A549 (cell line): ENCODE data around the gene IRX6. TPM values are rescaled to one million over a fixed set of nuclear protein-coding genes. Genes with fewer than 3 reads are reported as not detected.

Experiments used
- ATAC-seq, 2 experiments: fragments of 200-7000 bp in 1 of 2; fragments of >200 bp in 1 of 2; cut with Nextera tagmentation in 1 of 2; cut with Tn5 transposase in 1 of 2; 3 replicates each; pipeline versions ENCODE4 v1.8.0 to v1.9.1; 2018 to 2020; ENCODE audit warnings: mild to moderate bottlenecking in 1 of 2, moderate library complexity in 1 of 2
- CTCF ChIA-PET: fragments of 300-600 bp; sonication (Branson Sonifier 250); formaldehyde crosslinking; extraction: SDS; loops from one replicate; lab custom pipeline; 2021; ENCODE audit warnings: antibody characterized with exemption, inconsistent platforms; lab: Yijun Ruan, JAX
- POLR2A ChIA-PET: fragments of 350-600 bp; formaldehyde crosslinking; extraction: SDS; loops from one replicate; lab custom pipeline; 2021; ENCODE audit warnings: antibody characterized with exemption, inconsistent platforms; lab: Yijun Ruan, JAX
- DNase-seq, 2 experiments: peaks; one replicate each; pipeline versions ENCODE4 v3.0.0 to v3.0.0-alpha.2; 2011 to 2016; ENCODE audit warnings: low read depth in 1 of 2, low spot score in 1 of 2
- FAIRE-seq: peaks from 2 replicates; lab custom pipeline; 2011; peaks lifted over from hg19 to GRCh38; lab: Jason Lieb, UNC
- H3K27ac ChIP-seq, 2 experiments: fragments of >200 bp; sonication (Bioruptor Twin); formaldehyde crosslinking; 3 replicates each; pipeline ENCODE4 v1.5.1; 2016 to 2017
- H3K4me1 ChIP-seq: fragments of >200 bp; sonication (Bioruptor Twin); formaldehyde crosslinking; 3 replicates; pipeline ENCODE4 v1.6.1; 2016
- H3K4me2 ChIP-seq: fragments of >200 bp; sonication (Bioruptor Twin); formaldehyde crosslinking; 3 replicates; pipeline ENCODE4 v1.6.1; 2016
- H3K4me3 ChIP-seq: fragments of >200 bp; sonication (Bioruptor Twin); formaldehyde crosslinking; 3 replicates; pipeline ENCODE4 v1.5.1; 2016
- H3K9me3 ChIP-seq: fragments of >200 bp; sonication (Bioruptor Twin); formaldehyde crosslinking; 3 replicates; pipeline ENCODE4 v1.6.1; 2016
- EHF ChIP-seq: fragments of 250-450 bp; sonication (Bioruptor Pico); IDR thresholded peaks from 2 replicates; pipeline ENCODE4 v1.5.0; 2020; ENCODE audit warnings: mild to moderate bottlenecking
- EHMT2 ChIP-seq: fragments of 200-600 bp; sonication (generic); IDR thresholded peaks from 2 replicates; pipeline ENCODE4 v1.6.1; 2016; ENCODE audit warnings: antibody characterized with exemption, low read depth, mild to moderate bottlenecking, moderate library complexity
- HDAC2 ChIP-seq: fragments of 200-600 bp; sonication (generic); IDR thresholded peaks from 2 replicates; pipeline ENCODE4 v1.6.1; 2016
- HEYL ChIP-seq: fragments of 250-450 bp; sonication (Bioruptor Pico); IDR thresholded peaks from 2 replicates; pipeline ENCODE4 v1.8.0; 2021; ENCODE audit warnings: mild to moderate bottlenecking, moderate library complexity
- JUNB ChIP-seq: fragments of >200 bp; sonication (Bioruptor Twin); formaldehyde crosslinking; IDR thresholded peaks from 2 replicates; pipeline ENCODE4 v1.6.1; 2016
- NFE2L2 ChIP-seq: fragments of 150-350 bp; conservative IDR thresholded peaks from 2 replicates; pipeline ENCODE4 v1.6.1; 2014; ENCODE audit warnings: low read length
- RAD21 ChIP-seq, 2 experiments: fragments of >200 bp in 1 of 2; sonication (Bioruptor Twin) in 1 of 2; formaldehyde crosslinking in 1 of 2; IDR thresholded peaks in 1 of 2; conservative IDR thresholded peaks in 1 of 2; 2 replicates in 1 of 2; 3 replicates in 1 of 2; pipeline ENCODE4 v1.6.1; 2012 to 2018; ENCODE audit warnings: inconsistent platforms in 1 of 2
- RFX5 ChIP-seq: fragments of 450-650 bp; IDR thresholded peaks from 2 replicates; pipeline ENCODE4 v1.7.1; 2014; ENCODE audit warnings: antibody characterized with exemption, mild to moderate bottlenecking, moderate library complexity
- SMC3 ChIP-seq: fragments of >200 bp; sonication (Bioruptor Twin); formaldehyde crosslinking; IDR thresholded peaks from 3 replicates; pipeline ENCODE4 v1.6.1; 2018; ENCODE audit warnings: inconsistent platforms
- ZC3H11A ChIP-seq: fragments of 450-650 bp; IDR thresholded peaks from 2 replicates; pipeline ENCODE4 v1.6.1; 2014; ENCODE audit warnings: antibody characterized with exemption, mild to moderate bottlenecking
- WGBS: methylation state at CpG from one replicate; pipeline ENCODE4 v1.1.6; 2017; ENCODE audit errors: missing lambda C conversion rate; 5-methylcytosine and 5-hydroxymethylcytosine counted together
- polyA minus RNA-seq: library from RNA; depleted of rRNA, polyadenylated mRNA; stranded (reverse); fragments of >200 nt; gene quantifications from 2 replicates; pipeline ENCODE4 v1.2.3, GENCODE V29; 2011; rRNA and poly(A)+ RNA removed
- polyA plus RNA-seq, 4 experiments: library from polyadenylated mRNA; depleted of rRNA in 3 of 4; stranded (reverse); fragments of >200 nt; fragmentation: RNase III in 1 of 4; extraction: RNeasy Plus Mini Kit Qiagen cat#74134 plus additional on column Dnase treatment in 1 of 4; gene quantifications; 2 replicates in 3 of 4; 3 replicates in 1 of 4; pipeline ENCODE4 v1.2.3, GENCODE V29; 2011 to 2017
- TF ChIP-seq, protein P1 (sequence below): fragments of >200 bp; sonication (Bioruptor Twin); formaldehyde crosslinking; IDR thresholded peaks from 3 replicates; pipeline ENCODE4 v1.5.1; 2016
- TF ChIP-seq, protein P2 (sequence below): IDR thresholded peaks from 2 replicates; pipeline ENCODE4 v1.6.1; 2012
- TF ChIP-seq, protein P3 (sequence below): IDR thresholded peaks from 2 replicates; pipeline ENCODE4 v1.6.1; 2012; ENCODE audit warnings: low read depth, borderline replicate concordance
- TF ChIP-seq, protein P4 (sequence below): fragments of 250-450 bp; sonication (Bioruptor Pico); IDR thresholded peaks from 2 replicates; pipeline ENCODE4 v1.5.0; 2020; ENCODE audit warnings: low read depth, mild to moderate bottlenecking, moderate library complexity

The IRX6 gene
- polyA plus RNA-seq (2011; rRNA removed) (not detected in 2 replicates), polyA plus RNA-seq (2017; fragmentation: RNase III; extraction: RNeasy Plus Mini Kit Qiagen cat#74134 plus additional on column Dnase treatment) (not detected in 3 replicates), polyA minus RNA-seq (not detected in 2 replicates)
- 0.01 TPM in 1 of 2 replicates, not detected in the other for polyA plus RNA-seq (2012; cell fraction: cytosol; rRNA removed)
- 0.02 and 0.04 TPM in 2 replicates for polyA plus RNA-seq (2012; cell fraction: nucleus; rRNA removed)

DNA sequence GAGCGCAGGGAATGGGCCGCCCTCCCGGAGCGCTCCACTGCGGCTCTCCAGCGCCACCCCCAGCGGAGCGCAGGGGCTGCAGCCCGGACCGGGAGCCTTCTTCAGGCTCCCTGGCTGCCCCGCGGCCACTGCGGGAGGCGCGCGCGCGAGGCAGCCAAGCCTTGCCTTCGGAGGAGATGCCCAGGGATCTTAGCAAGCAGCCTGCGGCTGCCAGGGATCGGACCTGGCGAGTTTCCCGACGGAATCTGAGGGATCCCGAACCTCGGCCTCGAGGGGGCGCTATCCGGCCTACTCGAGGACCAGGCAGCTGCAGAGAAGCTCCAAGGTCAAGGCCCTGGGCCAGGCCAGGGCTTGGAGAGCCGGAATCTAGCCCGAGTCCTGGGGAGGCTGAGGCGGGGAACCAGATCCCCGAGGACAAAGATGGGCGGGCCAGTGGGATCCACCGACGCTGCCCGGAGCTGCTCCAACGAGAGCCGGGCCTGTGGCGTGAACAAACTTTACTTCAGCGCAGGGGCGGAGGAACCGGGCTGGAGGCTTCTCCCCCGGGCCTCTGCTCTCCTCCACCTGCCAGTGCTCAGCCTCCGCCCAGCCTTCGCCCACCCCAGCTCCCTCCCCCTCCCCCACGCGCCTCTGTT is at the start of gene IRX6:
Gene IRX6, plus strand, starts transcription at position 567 of the 635 bp plus-strand sequence. CDS start 889 bp downstream, outside the sequence.
- ChIA-PET CTCF (interaction anchor here (0.6 to 1.5 kb wide), 3 partner anchors 16 to 1426 kb away, joined by 3 read pairs; no protein-coding TSS in a partner anchor), POLR2A (no interaction called here)
- no peak for FAIRE-seq
- peak within 1 kb of the TSS; percentile 26; the same call in 2 of the 3 replicates for H3K4me3 ChIP-seq
- ATAC-seq = peak; percentile 28 to 71; a peak in 3 of 6 replicates
- peak within 1 kb of the TSS; percentile 59 for H3K4me2 ChIP-seq
- 1% methylated on average over 12 of the region's 49 CpGs for WGBS
- no peak within 1 kb of the TSS for H3K27ac ChIP-seq
- H3K9me3 ChIP-seq = no peaks in the 10 kb centered on the region
- H3K4me1 ChIP-seq = peaks cover 4% of the 10 kb centered on the region; the same call in 1 of the 3 replicates
- no peak for TF ChIP-seq HDAC2
- TF ChIP-seq, protein P1, sequence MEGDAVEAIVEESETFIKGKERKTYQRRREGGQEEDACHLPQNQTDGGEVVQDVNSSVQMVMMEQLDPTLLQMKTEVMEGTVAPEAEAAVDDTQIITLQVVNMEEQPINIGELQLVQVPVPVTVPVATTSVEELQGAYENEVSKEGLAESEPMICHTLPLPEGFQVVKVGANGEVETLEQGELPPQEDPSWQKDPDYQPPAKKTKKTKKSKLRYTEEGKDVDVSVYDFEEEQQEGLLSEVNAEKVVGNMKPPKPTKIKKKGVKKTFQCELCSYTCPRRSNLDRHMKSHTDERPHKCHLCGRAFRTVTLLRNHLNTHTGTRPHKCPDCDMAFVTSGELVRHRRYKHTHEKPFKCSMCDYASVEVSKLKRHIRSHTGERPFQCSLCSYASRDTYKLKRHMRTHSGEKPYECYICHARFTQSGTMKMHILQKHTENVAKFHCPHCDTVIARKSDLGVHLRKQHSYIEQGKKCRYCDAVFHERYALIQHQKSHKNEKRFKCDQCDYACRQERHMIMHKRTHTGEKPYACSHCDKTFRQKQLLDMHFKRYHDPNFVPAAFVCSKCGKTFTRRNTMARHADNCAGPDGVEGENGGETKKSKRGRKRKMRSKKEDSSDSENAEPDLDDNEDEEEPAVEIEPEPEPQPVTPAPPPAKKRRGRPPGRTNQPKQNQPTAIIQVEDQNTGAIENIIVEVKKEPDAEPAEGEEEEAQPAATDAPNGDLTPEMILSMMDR = peak; percentile 22; the same call in 2 of the 3 replicates
- peak; percentile 14 to 41 for DNase-seq

DNA sequence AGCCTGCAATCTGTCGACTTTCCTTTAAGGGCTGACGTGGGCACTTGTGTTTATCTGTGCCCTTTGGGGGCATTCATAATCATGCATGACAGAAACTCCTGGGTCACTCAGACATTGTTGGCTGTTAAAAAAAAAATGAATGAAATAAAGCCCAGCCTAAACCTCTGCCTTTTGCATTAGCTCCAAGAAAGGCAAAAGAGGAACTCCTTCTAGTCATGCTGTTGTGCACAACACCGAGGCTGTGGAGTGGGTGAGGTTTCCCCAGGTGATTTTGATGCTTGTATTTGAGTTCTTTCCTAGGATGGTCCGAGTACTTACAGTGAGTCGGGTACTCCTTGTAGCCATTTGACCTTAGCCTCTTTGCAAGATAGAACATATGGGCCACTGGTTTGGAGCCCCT is 49.6 kb upstream of the IRX6 start:
- CTCF ChIA-PET = interaction anchor here (1.0 kb wide), 1 partner anchor 12 kb away, joined by 3 read pairs; no protein-coding TSS in a partner anchor
- FAIRE-seq = no peak
- no peak for TF ChIP-seq EHF (CRISPR knock-in tag)

DNA sequence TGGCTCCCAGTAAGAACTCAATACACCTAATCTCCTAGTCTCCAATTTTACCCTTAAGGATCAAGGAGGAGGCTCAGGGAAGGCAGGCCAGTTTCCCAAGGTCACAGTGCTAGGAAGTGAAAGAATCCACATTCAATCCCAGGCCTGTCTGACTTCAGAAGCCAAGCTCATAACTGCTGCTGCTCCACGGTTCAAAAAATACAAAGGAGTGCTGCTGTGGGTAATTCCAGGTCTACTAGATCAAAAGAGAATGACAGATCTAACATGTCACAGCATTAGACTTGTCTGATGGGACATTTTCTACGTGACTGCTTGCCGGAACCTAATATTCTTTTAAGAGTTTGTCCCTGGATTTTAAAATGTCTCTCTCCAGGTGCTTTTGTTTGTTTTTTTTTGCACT is 48.8 kb upstream of the IRX6 start:
- no peak overlapping the region for H3K4me2 ChIP-seq
- no peaks in the 10 kb centered on the region for H3K4me1 ChIP-seq
- H3K27ac ChIP-seq = no peak overlapping the region
- WGBS = 48% methylated on average over 3 of the region's 3 CpGs
- ChIA-PET POLR2A (no interaction called here), CTCF (interaction anchor here (1.0 kb wide), 1 partner anchor 11 kb away, joined by 3 read pairs; no protein-coding TSS in a partner anchor)
- no peak for ATAC-seq
- H3K4me3 ChIP-seq = no peak overlapping the region
- H3K9me3 ChIP-seq = no peaks in the 10 kb centered on the region
- FAIRE-seq = no peak
- no peak for TF ChIP-seq EHMT2
- no peak for TF ChIP-seq HEYL (CRISPR knock-in tag)
- no peak for TF ChIP-seq NFE2L2
- TF ChIP-seq ZC3H11A = no peak
- no peak for TF ChIP-seq SMC3
- TF ChIP-seq, protein P2, sequence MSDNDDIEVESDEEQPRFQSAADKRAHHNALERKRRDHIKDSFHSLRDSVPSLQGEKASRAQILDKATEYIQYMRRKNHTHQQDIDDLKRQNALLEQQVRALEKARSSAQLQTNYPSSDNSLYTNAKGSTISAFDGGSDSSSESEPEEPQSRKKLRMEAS = no peak
- TF ChIP-seq, all 56 proteins: peak for 0
- DNase-seq = no peak

More for the DNA sequence above, 49.6 kb upstream of the IRX6 start:
- no peaks in the 10 kb centered on the region for H3K9me3 ChIP-seq
- no peak overlapping the region for H3K4me3 ChIP-seq
- no peak overlapping the region for H3K27ac ChIP-seq
- ATAC-seq = no peak
- no peak for DNase-seq
- POLR2A ChIA-PET = no interaction called here
- no peak overlapping the region for H3K4me2 ChIP-seq
- WGBS = 13% methylated on average over 5 of the region's 5 CpGs
- no peaks in the 10 kb centered on the region for H3K4me1 ChIP-seq

DNA sequence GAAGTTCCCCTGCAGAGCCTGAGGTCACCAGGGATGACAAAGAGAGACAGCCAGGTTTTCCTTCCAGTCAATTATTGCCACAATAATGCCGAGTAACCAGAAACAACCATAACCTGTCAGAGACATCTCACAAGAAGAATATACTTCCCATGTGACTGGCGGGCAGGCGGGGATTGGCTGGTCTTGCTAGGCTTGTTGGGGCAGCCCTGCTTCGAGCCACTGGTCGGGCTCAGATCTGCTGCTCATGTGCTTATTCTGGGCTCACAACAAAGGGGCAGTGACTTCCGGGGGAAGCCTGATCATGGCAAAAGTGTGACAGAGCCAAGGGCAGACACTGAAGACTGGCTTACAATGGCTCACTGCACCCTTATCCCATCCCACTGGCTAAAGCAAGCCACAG is 48.1 kb upstream of the IRX6 start:
- no peak for FAIRE-seq
- Histone ChIP-seq H3K4me2 (no peak overlapping the region), H3K9me3 (no peaks in the 10 kb centered on the region), H3K4me3 (no peak overlapping the region), H3K27ac (no peak overlapping the region), H3K4me1 (no peaks in the 10 kb centered on the region)
- no peak for TF ChIP-seq RFX5
- TF ChIP-seq, protein P3, sequence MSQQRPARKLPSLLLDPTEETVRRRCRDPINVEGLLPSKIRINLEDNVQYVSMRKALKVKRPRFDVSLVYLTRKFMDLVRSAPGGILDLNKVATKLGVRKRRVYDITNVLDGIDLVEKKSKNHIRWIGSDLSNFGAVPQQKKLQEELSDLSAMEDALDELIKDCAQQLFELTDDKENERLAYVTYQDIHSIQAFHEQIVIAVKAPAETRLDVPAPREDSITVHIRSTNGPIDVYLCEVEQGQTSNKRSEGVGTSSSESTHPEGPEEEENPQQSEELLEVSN = no peak
- TF ChIP-seq, protein P4, sequence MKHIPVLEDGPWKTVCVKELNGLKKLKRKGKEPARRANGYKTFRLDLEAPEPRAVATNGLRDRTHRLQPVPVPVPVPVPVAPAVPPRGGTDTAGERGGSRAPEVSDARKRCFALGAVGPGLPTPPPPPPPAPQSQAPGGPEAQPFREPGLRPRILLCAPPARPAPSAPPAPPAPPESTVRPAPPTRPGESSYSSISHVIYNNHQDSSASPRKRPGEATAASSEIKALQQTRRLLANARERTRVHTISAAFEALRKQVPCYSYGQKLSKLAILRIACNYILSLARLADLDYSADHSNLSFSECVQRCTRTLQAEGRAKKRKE (CRISPR knock-in tag) = no peak
- no peak for TF ChIP-seq HDAC2
- TF ChIP-seq JUNB = no peak
- no peak for TF ChIP-seq ZC3H11A
- TF ChIP-seq RAD21 (conservative IDR thresholded peaks at IDR 0.05 in 1 of 2, IDR thresholded peaks at IDR 0.05 in 1 of 2) = no peak
- CTCF ChIA-PET = no interaction called here
- no peak for ATAC-seq
- POLR2A ChIA-PET = no interaction called here
- DNase-seq = no peak
- 14% methylated on average over 5 of the region's 6 CpGs for WGBS
